CD4-positive, CD25-positive, alpha-beta regulatory T cell (primary cell): ENCODE results near the gene UBXN7. TPM values are rescaled to one million over a fixed set of nuclear protein-coding genes. Genes with fewer than 3 reads are reported as not detected.
"Not testable (repeated sequence)": the region's sequence is repeated elsewhere in the genome, so short reads cannot be mapped to it uniquely, and the experiment has no call there.

ENCODE experiments used
- ATAC-seq, 2 donors: fragments of 150-1000 bp; cut with Tn5 transposase; one replicate each; pipeline ENCODE4 v1.10.0; 2021; ENCODE audit warnings: low read depth in 2 of 2, moderate number of reproducible peaks in 2 of 2, moderate library complexity in 1 of 2
- DNase-seq, 3 donors: peaks; one replicate each; pipeline versions ENCODE4 v3.0.0 to v3.0.0-alpha.2; 2012 to 2022; ENCODE audit warnings: mixed read lengths in 1 of 3
- H3K27ac ChIP-seq: one replicate; pipeline ENCODE4 v1.7.0; 2013; ENCODE audit warnings: mild to moderate bottlenecking, low read length; ENCODE audit not compliant: insufficient read depth, poor library complexity, severe bottlenecking
- H3K27me3 ChIP-seq: one replicate; pipeline ENCODE4 v1.7.0; 2013; ENCODE audit warnings: low read length; ENCODE audit not compliant: control insufficient read depth, insufficient read depth
- H3K36me3 ChIP-seq: one replicate; pipeline ENCODE4 v1.7.0; 2013; ENCODE audit warnings: mild to moderate bottlenecking, low read length, moderate library complexity; ENCODE audit not compliant: control insufficient read depth, insufficient read depth
- H3K4me1 ChIP-seq: 2 replicates; pipeline ENCODE4 v1.7.0; 2013; ENCODE audit warnings: mild to moderate bottlenecking, low read length; ENCODE audit not compliant: insufficient read depth, control insufficient read depth, poor library complexity, severe bottlenecking
- H3K4me3 ChIP-seq: one replicate; pipeline ENCODE4 v1.7.0; 2013; ENCODE audit warnings: low read depth, mild to moderate bottlenecking, low read length, moderate library complexity
- H3K9me3 ChIP-seq, 2 experiments: 1 replicate in 1 of 2; 2 replicates in 1 of 2; pipeline ENCODE4 v1.7.0; 2013; ENCODE audit warnings: low read length in 2 of 2, mild to moderate bottlenecking in 1 of 2, moderate library complexity in 1 of 2; ENCODE audit not compliant: control insufficient read depth in 2 of 2
- H3K27ac Mint-ChIP-seq, 3 donors: one replicate each; pipeline ENCODE4 v1.8.0; 2020 to 2022; ENCODE audit warnings: mild to moderate bottlenecking in 3 of 3, mixed read lengths in 3 of 3, moderate library complexity in 2 of 3
- H3K27me3 Mint-ChIP-seq: one replicate; pipeline ENCODE4 v1.8.0; 2022; ENCODE audit warnings: mild to moderate bottlenecking, mixed read lengths
- H3K36me3 Mint-ChIP-seq: one replicate; pipeline ENCODE4 v1.8.0; 2020; ENCODE audit warnings: mixed read lengths
- H3K4me1 Mint-ChIP-seq, 4 donors: one replicate each; pipeline ENCODE4 v1.8.0; 2020 to 2022; ENCODE audit warnings: mixed read lengths in 4 of 4, mild to moderate bottlenecking in 1 of 4
- H3K4me3 Mint-ChIP-seq, 4 donors: one replicate each; pipeline ENCODE4 v1.8.0; 2020 to 2022; ENCODE audit warnings: mild to moderate bottlenecking in 4 of 4, mixed read lengths in 4 of 4, moderate library complexity in 3 of 4
- H3K9me3 Mint-ChIP-seq, 7 donors: one replicate each; pipeline ENCODE4 v1.8.0; 2020 to 2022; ENCODE audit warnings: mixed read lengths in 7 of 7, mild to moderate bottlenecking in 3 of 7, moderate library complexity in 2 of 7
- polyA plus RNA-seq, 4 donors: library from polyadenylated mRNA; unstranded; fragments of 300-500 nt; fragmentation: Illumina TruSeq; gene quantifications; one replicate each; pipeline ENCODE4 v1.2.3, GENCODE V29; 2021
- total RNA-seq: library from RNA; stranded (reverse); gene quantifications from one replicate; pipeline ENCODE4 v1.2.3, GENCODE V29; 2022

UBXN7 gene, protein sequence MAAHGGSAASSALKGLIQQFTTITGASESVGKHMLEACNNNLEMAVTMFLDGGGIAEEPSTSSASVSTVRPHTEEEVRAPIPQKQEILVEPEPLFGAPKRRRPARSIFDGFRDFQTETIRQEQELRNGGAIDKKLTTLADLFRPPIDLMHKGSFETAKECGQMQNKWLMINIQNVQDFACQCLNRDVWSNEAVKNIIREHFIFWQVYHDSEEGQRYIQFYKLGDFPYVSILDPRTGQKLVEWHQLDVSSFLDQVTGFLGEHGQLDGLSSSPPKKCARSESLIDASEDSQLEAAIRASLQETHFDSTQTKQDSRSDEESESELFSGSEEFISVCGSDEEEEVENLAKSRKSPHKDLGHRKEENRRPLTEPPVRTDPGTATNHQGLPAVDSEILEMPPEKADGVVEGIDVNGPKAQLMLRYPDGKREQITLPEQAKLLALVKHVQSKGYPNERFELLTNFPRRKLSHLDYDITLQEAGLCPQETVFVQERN
- 93.8 TPM for total RNA-seq
- 10 to 100 TPM; 23.6 to 34.3 (median 29.5) TPM for polyA plus RNA-seq

GRCh38 chr3:196432137-196432879 lies at the start of gene UBXN7:
TSS of gene UBXN7 (minus strand) at chr3:196432427. CDS start at chr3:196432399, 28 bp downstream.
- DNase-seq (peak; percentile 94 to 95 (median 95)), ATAC-seq (peak; percentile 88 to 89)
- no peaks in the 10 kb centered on the region for H3K9me3 Mint-ChIP-seq
- Histone ChIP-seq H3K36me3 (peaks cover 3% of the 10 kb centered on the region), H3K4me1 (peaks cover 18% of the 10 kb centered on the region), H3K27ac (peak within 1 kb of the TSS; percentile 84), H3K27me3 (no peaks in the 10 kb centered on the region), H3K9me3 (no peaks in the 10 kb centered on the region), H3K4me3 (peak within 1 kb of the TSS; percentile 98)
- H3K4me1 Mint-ChIP-seq: peaks cover 12 to 38% (median 22%) of the 10 kb centered on the region in 4 donors
- H3K4me3 Mint-ChIP-seq: peak within 1 kb of the TSS; percentile 84 to 100 (median 88)
- H3K27me3 Mint-ChIP-seq: no peaks in the 10 kb centered on the region
- H3K27ac Mint-ChIP-seq: peak within 1 kb of the TSS; percentile 72 to 98 (median 97)
- H3K36me3 Mint-ChIP-seq: peaks cover 7% of the 10 kb centered on the region

DNA sequence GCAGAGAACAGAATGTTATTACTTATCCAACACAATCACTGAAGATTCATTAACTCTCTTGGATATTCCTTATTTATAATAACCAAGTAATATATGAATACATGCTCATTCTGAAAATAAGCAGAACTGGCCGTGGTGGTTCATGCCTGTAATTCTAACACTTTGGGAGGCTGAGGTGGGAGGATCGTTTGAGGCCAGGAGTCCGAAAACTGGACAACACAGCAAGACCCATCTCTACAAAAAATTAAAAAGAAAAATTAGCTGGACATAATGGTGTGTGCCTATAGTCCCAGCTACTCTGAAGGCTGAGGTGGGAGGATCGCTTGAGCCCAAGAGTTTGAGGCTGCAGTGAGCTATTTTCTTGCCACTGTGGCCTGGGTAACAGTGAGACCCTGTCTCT lies 45.5 kb upstream of the UBXN7 start:
- peaks cover 21% of the 10 kb centered on the region for H3K36me3 Mint-ChIP-seq
- no peaks in the 10 kb centered on the region for H3K4me1 ChIP-seq
- no peaks in the 10 kb centered on the region for H3K9me3 Mint-ChIP-seq
- H3K4me1 Mint-ChIP-seq: peaks cover 0 to 3% (median 0%) of the 10 kb centered on the region in 4 donors
- no peaks in the 10 kb centered on the region for H3K27me3 ChIP-seq
- DNase-seq (no peak), ATAC-seq (no peak)
- H3K9me3 ChIP-seq: no peaks in the 10 kb centered on the region
- no peak overlapping the region for H3K4me3 Mint-ChIP-seq
- no peak overlapping the region for H3K4me3 ChIP-seq
- H3K27ac ChIP-seq: no peak overlapping the region
- peaks cover 62% of the 10 kb centered on the region for H3K36me3 ChIP-seq
- no peaks in the 10 kb centered on the region for H3K27me3 Mint-ChIP-seq
- H3K27ac Mint-ChIP-seq: no peak overlapping the region

DNA sequence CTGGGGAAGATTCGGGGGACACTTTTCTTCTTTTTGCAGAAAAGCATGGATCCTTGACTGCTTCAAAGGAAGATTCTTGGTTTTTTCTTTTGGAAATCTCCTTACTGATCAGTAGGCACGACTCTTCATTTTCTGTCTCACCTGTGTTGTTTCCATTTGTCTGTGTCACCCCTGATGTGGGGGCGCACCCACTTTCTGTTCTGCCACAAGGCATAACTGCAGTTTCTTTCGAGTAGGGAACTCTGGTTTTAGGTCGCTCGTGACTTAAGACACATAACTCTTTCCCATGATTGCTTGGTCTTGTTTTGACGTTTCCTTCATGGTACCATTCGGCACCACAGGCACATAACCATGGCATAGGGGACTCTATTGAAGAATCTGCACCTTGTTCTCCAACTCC lies 40.1 kb upstream of the UBXN7 start:
- peaks cover 33% of the 10 kb centered on the region for H3K36me3 ChIP-seq
- H3K27ac Mint-ChIP-seq: no peak overlapping the region
- ATAC-seq (no peak), DNase-seq (no peak)
- no peak overlapping the region for H3K27ac ChIP-seq
- no peaks in the 10 kb centered on the region for H3K9me3 Mint-ChIP-seq
- H3K4me1 Mint-ChIP-seq: peaks cover 6 to 16% (median 13%) of the 10 kb centered on the region in 4 donors
- peaks cover 16% of the 10 kb centered on the region for H3K36me3 Mint-ChIP-seq
- no peaks in the 10 kb centered on the region for H3K9me3 ChIP-seq
- H3K4me3 Mint-ChIP-seq: no peak overlapping the region
- no peaks in the 10 kb centered on the region for H3K4me1 ChIP-seq
- H3K4me3 ChIP-seq: no peak overlapping the region
- H3K27me3 ChIP-seq: no peaks in the 10 kb centered on the region
- H3K27me3 Mint-ChIP-seq: no peaks in the 10 kb centered on the region

GRCh38 chr3:196471551-196471950 lies 39.3 kb upstream of the UBXN7 start:
- Mint-ChIP-seq H3K27me3 (no peaks in the 10 kb centered on the region), H3K4me1 (peaks cover 6 to 16% (median 13%) of the 10 kb centered on the region in 4 donors), H3K36me3 (peaks cover 16% of the 10 kb centered on the region), H3K27ac (peak overlapping the region in 1 of 3 donors; percentile 36), H3K9me3 (no peaks in the 10 kb centered on the region), H3K4me3 (no peak overlapping the region)
- Histone ChIP-seq H3K9me3 (no peaks in the 10 kb centered on the region), H3K27me3 (no peaks in the 10 kb centered on the region), H3K4me1 (no peaks in the 10 kb centered on the region), H3K27ac (no peak overlapping the region), H3K4me3 (no peak overlapping the region), H3K36me3 (peaks cover 33% of the 10 kb centered on the region)
- ATAC-seq: no peak
- DNase-seq: no peak

- not testable (repeated sequence) for DNase-seq, H3K4me3 Mint-ChIP-seq, H3K9me3 ChIP-seq, H3K4me3 ChIP-seq, H3K27me3 ChIP-seq, H3K27ac ChIP-seq, H3K9me3 Mint-ChIP-seq, H3K27ac Mint-ChIP-seq, H3K27me3 Mint-ChIP-seq, H3K4me1 ChIP-seq, ATAC-seq
- Mint-ChIP-seq H3K36me3 (peaks cover 14% of the 10 kb centered on the region), H3K4me1 (peaks cover 6 to 16% (median 13%) of the 10 kb centered on the region in 4 donors)
- peaks cover 33% of the 10 kb centered on the region for H3K36me3 ChIP-seq
These were observed 38.0 kb upstream of the UBXN7 start for GRCh38 chr3:196470182-196470581.

GRCh38 chr3:196463804-196464203 lies 31.6 kb upstream of the UBXN7 start:
- Histone ChIP-seq H3K36me3 (no peaks in the 10 kb centered on the region), H3K27me3 (no peaks in the 10 kb centered on the region), H3K4me1 (no peaks in the 10 kb centered on the region), H3K9me3 (no peaks in the 10 kb centered on the region), H3K4me3 (no peak overlapping the region), H3K27ac (no peak overlapping the region)
- no peaks in the 10 kb centered on the region for H3K27me3 Mint-ChIP-seq
- H3K9me3 Mint-ChIP-seq: peaks cover 0 to 4% (median 1%) of the 10 kb centered on the region in 7 donors
- no peak overlapping the region for H3K4me3 Mint-ChIP-seq
- DNase-seq: no peak
- peaks cover 2 to 5% (median 3%) of the 10 kb centered on the region in 4 donors for H3K4me1 Mint-ChIP-seq
- no peak overlapping the region for H3K27ac Mint-ChIP-seq
- peaks cover 19% of the 10 kb centered on the region for H3K36me3 Mint-ChIP-seq
- no peak for ATAC-seq

- Histone ChIP-seq H3K4me1 (no peaks in the 10 kb centered on the region), H3K27me3 (no peaks in the 10 kb centered on the region), H3K36me3 (no peaks in the 10 kb centered on the region), H3K9me3 (no peaks in the 10 kb centered on the region), H3K4me3 (no peak overlapping the region), H3K27ac (no peak overlapping the region)
- peaks cover 20% of the 10 kb centered on the region for H3K36me3 Mint-ChIP-seq
- H3K27me3 Mint-ChIP-seq: no peaks in the 10 kb centered on the region
- no peak overlapping the region for H3K27ac Mint-ChIP-seq
- H3K9me3 Mint-ChIP-seq: peaks cover 0 to 4% (median 1%) of the 10 kb centered on the region in 7 donors
- peaks cover 0 to 3% (median 3%) of the 10 kb centered on the region in 4 donors for H3K4me1 Mint-ChIP-seq
- DNase-seq (no peak), ATAC-seq (no peak)
- H3K4me3 Mint-ChIP-seq: no peak overlapping the region
These were observed 31.2 kb upstream of the UBXN7 start for GRCh38 chr3:196463478-196463756.
